Vagina (tissue), 2 donors: ENCODE measurements around the gene TNIP1. TPM values are rescaled to one million over a fixed set of nuclear protein-coding genes. Genes with fewer than 3 reads are reported as not detected.

Experiments used
- DNase-seq, 2 donors: peaks; one replicate each; pipeline ENCODE4 v3.0.0-alpha.2; 2017; ENCODE audit errors: extremely low spot score in 2 of 2
- H3K27ac ChIP-seq: fragments of 200-600 bp; sonication (generic); one replicate; pipeline ENCODE4 v1.5.1; 2019
- H3K27me3 ChIP-seq: fragments of 200-600 bp; sonication (generic); one replicate; pipeline ENCODE4 v1.5.1; 2019
- H3K36me3 ChIP-seq, 2 donors: fragments of 200-600 bp; sonication (generic); one replicate each; pipeline ENCODE4 v1.5.1; 2017 to 2019
- H3K4me1 ChIP-seq: fragments of 200-600 bp; sonication (generic); one replicate; pipeline ENCODE4 v1.5.1; 2019
- H3K4me3 ChIP-seq, 2 donors: fragments of 200-600 bp; sonication (generic); 1 replicate in 1 of 2; 2 replicates in 1 of 2; pipeline ENCODE4 v1.5.1; 2016 to 2019
- H3K9me3 ChIP-seq: fragments of 200-600 bp; sonication (generic); one replicate; pipeline ENCODE4 v1.5.1; 2019
- POLR2A ChIP-seq, 2 donors: fragments of 450-650 bp; IDR thresholded peaks; one replicate each; pipeline ENCODE4 v1.6.1; 2017; ENCODE audit warnings: antibody characterized with exemption in 2 of 2, mild to moderate bottlenecking in 2 of 2, moderate library complexity in 2 of 2
- POLR2AphosphoS5 ChIP-seq, 2 donors: sonication (generic); formaldehyde crosslinking; IDR thresholded peaks; one replicate each; pipeline ENCODE4 v1.9.0; 2017; ENCODE audit warnings: antibody characterized with exemption in 2 of 2, mild to moderate bottlenecking in 2 of 2, low read depth in 1 of 2; ENCODE audit not compliant: insufficient read depth in 1 of 2
- intact Hi-C: fragments of 100-400 bp; cut with DNase I; formaldehyde crosslinking; loops from one replicate; pipeline ENCODE4 v1.15.1; 2023
- total RNA-seq: library from RNA; depleted of rRNA; stranded (reverse); fragments of >200 nt; gene quantifications from one replicate; pipeline ENCODE4 v1.2.3, GENCODE V29; 2016
- TF ChIP-seq, protein P1 (sequence below), 3 experiments: fragments of 450-650 bp in 2 of 3; fragments of 200-600 bp in 1 of 3; sonication (generic) in 1 of 3; IDR thresholded peaks; one replicate each; pipeline ENCODE4 v1.5.1; 2017 to 2019; ENCODE audit warnings: antibody characterized with exemption in 3 of 3, mild to moderate bottlenecking in 2 of 3, moderate library complexity in 2 of 3

TNIP1 gene
- total RNA-seq, 1 donor from 2014 or later = 92.6 TPM

- DNase-seq = no peak
- H3K36me3 ChIP-seq = peaks cover 0 to 81% of the 10 kb centered on the region in 2 donors
- intact Hi-C loops = no loop called here
- H3K4me1 ChIP-seq = peaks cover 45% of the 10 kb centered on the region
- no peaks in the 10 kb centered on the region for H3K27me3 ChIP-seq
- no peaks in the 10 kb centered on the region for H3K9me3 ChIP-seq
- no peak overlapping the region for H3K4me3 ChIP-seq
- H3K27ac ChIP-seq = peak overlapping the region; percentile 86
- TF ChIP-seq POLR2AphosphoS5 (IDR thresholded peaks at IDR 0.05; ENCODE audit: insufficient read depth in 1 of 2, low read depth in 1 of 2) (peak in 1 of 2 donors; percentile 47), POLR2A (IDR thresholded peaks at IDR 0.05) (no peak)
- TF ChIP-seq, protein P1, sequence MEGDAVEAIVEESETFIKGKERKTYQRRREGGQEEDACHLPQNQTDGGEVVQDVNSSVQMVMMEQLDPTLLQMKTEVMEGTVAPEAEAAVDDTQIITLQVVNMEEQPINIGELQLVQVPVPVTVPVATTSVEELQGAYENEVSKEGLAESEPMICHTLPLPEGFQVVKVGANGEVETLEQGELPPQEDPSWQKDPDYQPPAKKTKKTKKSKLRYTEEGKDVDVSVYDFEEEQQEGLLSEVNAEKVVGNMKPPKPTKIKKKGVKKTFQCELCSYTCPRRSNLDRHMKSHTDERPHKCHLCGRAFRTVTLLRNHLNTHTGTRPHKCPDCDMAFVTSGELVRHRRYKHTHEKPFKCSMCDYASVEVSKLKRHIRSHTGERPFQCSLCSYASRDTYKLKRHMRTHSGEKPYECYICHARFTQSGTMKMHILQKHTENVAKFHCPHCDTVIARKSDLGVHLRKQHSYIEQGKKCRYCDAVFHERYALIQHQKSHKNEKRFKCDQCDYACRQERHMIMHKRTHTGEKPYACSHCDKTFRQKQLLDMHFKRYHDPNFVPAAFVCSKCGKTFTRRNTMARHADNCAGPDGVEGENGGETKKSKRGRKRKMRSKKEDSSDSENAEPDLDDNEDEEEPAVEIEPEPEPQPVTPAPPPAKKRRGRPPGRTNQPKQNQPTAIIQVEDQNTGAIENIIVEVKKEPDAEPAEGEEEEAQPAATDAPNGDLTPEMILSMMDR (IDR thresholded peaks at IDR 0.05) = no peak
Observed at GRCh38 chr5:151038412-151038745, 42.5 kb downstream of the TNIP1 start.

- H3K27ac ChIP-seq = peak overlapping the region; percentile 86
- H3K9me3 ChIP-seq = no peaks in the 10 kb centered on the region
- no peak for DNase-seq
- H3K36me3 ChIP-seq = peaks cover 0 to 78% of the 10 kb centered on the region in 2 donors
- TF ChIP-seq, protein P1 (IDR thresholded peaks at IDR 0.05) = no peak
- peak in 1 of 2 donors; percentile 12 for TF ChIP-seq POLR2AphosphoS5 (IDR thresholded peaks at IDR 0.05; ENCODE audit: insufficient read depth in 1 of 2, low read depth in 1 of 2)
- no peak for TF ChIP-seq POLR2A (IDR thresholded peaks at IDR 0.05)
- H3K4me1 ChIP-seq = peaks cover 45% of the 10 kb centered on the region
- no peaks in the 10 kb centered on the region for H3K27me3 ChIP-seq
- no peak overlapping the region for H3K4me3 ChIP-seq
- intact Hi-C loops = no loop called here
Observed at GRCh38 chr5:151037561-151038411, 43.0 kb downstream of the TNIP1 start.

- DNase-seq = no peak
- Histone ChIP-seq H3K4me1 (peaks cover 45% of the 10 kb centered on the region), H3K27me3 (no peaks in the 10 kb centered on the region), H3K27ac (peak overlapping the region; percentile 86), H3K9me3 (no peaks in the 10 kb centered on the region), H3K36me3 (peaks cover 0 to 78% of the 10 kb centered on the region in 2 donors), H3K4me3 (no peak overlapping the region)
- intact Hi-C loops = no loop called here
- TF ChIP-seq POLR2AphosphoS5 (IDR thresholded peaks at IDR 0.05; ENCODE audit: insufficient read depth in 1 of 2, low read depth in 1 of 2) = no peak
- TF ChIP-seq POLR2A (IDR thresholded peaks at IDR 0.05) = no peak
- TF ChIP-seq, protein P1 (IDR thresholded peaks at IDR 0.05) = no peak
Observed at GRCh38 chr5:151036556-151036955, 44.3 kb downstream of the TNIP1 start.

- no peak overlapping the region for H3K27ac ChIP-seq
- intact Hi-C loops = no loop called here
- TF ChIP-seq, protein P1 (IDR thresholded peaks at IDR 0.05) = no peak
- no peak for TF ChIP-seq POLR2AphosphoS5 (IDR thresholded peaks at IDR 0.05; ENCODE audit: insufficient read depth in 1 of 2, low read depth in 1 of 2)
- no peak for TF ChIP-seq POLR2A (IDR thresholded peaks at IDR 0.05)
- no peaks in the 10 kb centered on the region for H3K9me3 ChIP-seq
- no peak for DNase-seq
- H3K36me3 ChIP-seq = peaks cover 0 to 73% of the 10 kb centered on the region in 2 donors
- peaks cover 39% of the 10 kb centered on the region for H3K4me1 ChIP-seq
- no peak overlapping the region for H3K4me3 ChIP-seq
- H3K27me3 ChIP-seq = no peaks in the 10 kb centered on the region
Observed at GRCh38 chr5:151034422-151035379, 46.1 kb downstream of the TNIP1 start.
